ENCODE data around the gene CHRNA4. TPM values are rescaled to one million over a fixed set of nuclear protein-coding genes. Genes with fewer than 3 reads are reported as not detected.

The CHRNA4 gene
- total and polyA plus RNA-seq, 2 of the 13 experiments (the other 11 are each of a cell fraction or from before 2014, with no cell fraction given), result not detected

DNA sequence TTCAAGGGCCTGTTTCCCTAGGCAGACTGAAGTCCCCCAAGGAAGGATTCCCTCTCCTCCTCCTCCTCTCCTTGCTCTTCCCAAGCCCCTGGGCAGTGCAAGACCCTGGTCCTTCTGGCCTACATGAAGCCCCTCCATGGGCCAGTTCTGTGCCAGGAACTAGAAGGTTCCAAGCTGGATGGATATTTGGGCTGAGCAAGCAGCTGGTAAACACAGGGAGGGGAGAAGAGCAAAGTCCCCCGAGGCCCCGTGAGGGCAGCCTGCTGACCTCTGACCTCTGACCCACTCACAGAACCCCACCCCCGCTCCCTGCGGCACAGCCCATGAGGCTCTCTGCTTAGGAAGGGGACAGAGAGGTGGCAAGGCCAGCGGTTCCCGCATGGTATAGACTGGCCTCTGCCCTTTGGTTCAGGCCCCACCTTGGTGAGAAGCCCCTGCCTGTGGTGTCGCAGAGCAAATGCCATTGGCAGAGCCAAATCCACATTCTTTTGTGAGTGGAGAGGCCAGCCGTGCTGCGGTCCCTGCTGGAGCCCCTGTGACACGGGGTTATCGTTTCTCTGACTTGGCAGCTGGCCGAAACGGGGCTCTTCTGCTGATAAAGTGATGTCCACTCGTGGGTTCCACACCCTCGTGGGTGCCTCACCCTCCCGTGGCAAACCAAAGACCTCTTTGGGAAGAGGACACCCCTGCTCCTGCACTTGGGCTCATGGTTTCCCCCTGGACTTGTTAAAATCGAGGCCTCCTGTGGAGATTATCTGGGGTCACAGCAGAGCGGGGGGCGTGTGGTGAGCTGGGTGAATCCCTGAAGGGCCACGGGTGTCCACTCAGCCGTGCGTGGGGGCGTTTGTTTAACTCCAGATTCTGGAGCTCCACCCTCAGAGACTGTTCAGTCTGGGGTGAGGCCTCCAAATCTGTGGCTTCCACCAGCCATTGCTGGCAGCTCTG is 2.1 kb upstream of the CHRNA4 start (continued):
- TF ChIP-seq ZNF562 (CRISPR knock-in tag; IDR thresholded peaks at IDR 0.05; ENCODE audit: borderline replicate concordance), result no peak
- TF ChIP-seq KMT2A (CRISPR knock-in tag; IDR thresholded peaks at IDR 0.05), result no peak
- no peak for TF ChIP-seq ZNF143 (CRISPR knock-in tag; IDR thresholded peaks at IDR 0.05)
- TF ChIP-seq ZFX (CRISPR knock-in tag; IDR thresholded peaks at IDR 0.05; ENCODE audit: low read depth), result peak; percentile 29
- TF ChIP-seq, protein P1, sequence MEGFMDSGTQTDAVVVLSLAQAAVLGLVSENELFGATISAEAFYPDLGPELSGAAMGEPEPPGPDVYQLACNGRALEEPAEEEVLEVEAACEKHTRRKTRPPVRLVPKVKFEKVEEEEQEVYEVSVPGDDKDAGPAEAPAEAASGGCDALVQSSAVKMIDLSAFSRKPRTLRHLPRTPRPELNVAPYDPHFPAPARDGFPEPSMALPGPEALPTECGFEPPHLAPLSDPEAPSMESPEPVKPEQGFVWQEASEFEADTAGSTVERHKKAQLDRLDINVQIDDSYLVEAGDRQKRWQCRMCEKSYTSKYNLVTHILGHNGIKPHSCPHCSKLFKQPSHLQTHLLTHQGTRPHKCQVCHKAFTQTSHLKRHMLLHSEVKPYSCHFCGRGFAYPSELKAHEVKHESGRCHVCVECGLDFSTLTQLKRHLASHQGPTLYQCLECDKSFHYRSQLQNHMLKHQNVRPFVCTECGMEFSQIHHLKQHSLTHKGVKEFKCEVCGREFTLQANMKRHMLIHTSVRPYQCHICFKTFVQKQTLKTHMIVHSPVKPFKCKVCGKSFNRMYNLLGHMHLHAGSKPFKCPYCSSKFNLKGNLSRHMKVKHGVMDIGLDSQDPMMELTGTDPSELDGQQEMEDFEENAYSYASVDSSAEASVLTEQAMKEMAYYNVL (CRISPR knock-in tag; IDR thresholded peaks at IDR 0.05; ENCODE audit: borderline replicate concordance), result 0 out of 2 replicates have a peak, but pooled peaks have one; percentile 52
- TF ChIP-seq KAT2B (IDR thresholded peaks at IDR 0.05; ENCODE audit: borderline replicate concordance, low read depth, low read length), result no peak
- TF ChIP-seq, protein P2, sequence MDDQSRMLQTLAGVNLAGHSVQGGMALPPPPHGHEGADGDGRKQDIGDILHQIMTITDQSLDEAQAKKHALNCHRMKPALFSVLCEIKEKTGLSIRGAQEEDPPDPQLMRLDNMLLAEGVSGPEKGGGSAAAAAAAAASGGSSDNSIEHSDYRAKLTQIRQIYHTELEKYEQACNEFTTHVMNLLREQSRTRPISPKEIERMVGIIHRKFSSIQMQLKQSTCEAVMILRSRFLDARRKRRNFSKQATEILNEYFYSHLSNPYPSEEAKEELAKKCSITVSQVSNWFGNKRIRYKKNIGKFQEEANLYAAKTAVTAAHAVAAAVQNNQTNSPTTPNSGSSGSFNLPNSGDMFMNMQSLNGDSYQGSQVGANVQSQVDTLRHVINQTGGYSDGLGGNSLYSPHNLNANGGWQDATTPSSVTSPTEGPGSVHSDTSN (CRISPR knock-in tag; IDR thresholded peaks at IDR 0.05; ENCODE audit: borderline replicate concordance), result no peak
- 0 out of 2 replicates have a peak, but pooled peaks have one; percentile 41 for TF ChIP-seq BRD4 (CRISPR knock-in tag; IDR thresholded peaks at IDR 0.05)
- TF ChIP-seq, protein P3, sequence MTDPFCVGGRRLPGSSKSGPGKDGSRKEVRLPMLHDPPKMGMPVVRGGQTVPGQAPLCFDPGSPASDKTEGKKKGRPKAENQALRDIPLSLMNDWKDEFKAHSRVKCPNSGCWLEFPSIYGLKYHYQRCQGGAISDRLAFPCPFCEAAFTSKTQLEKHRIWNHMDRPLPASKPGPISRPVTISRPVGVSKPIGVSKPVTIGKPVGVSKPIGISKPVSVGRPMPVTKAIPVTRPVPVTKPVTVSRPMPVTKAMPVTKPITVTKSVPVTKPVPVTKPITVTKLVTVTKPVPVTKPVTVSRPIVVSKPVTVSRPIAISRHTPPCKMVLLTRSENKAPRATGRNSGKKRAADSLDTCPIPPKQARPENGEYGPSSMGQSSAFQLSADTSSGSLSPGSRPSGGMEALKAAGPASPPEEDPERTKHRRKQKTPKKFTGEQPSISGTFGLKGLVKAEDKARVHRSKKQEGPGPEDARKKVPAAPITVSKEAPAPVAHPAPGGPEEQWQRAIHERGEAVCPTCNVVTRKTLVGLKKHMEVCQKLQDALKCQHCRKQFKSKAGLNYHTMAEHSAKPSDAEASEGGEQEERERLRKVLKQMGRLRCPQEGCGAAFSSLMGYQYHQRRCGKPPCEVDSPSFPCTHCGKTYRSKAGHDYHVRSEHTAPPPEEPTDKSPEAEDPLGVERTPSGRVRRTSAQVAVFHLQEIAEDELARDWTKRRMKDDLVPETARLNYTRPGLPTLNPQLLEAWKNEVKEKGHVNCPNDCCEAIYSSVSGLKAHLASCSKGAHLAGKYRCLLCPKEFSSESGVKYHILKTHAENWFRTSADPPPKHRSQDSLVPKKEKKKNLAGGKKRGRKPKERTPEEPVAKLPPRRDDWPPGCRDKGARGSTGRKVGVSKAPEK (CRISPR knock-in tag; IDR thresholded peaks at IDR 0.05; ENCODE audit: borderline replicate concordance), result peak; percentile 70; the same call in 1 of the 2 replicates
- peak; percentile 51; the same call in 1 of the 2 replicates for TF ChIP-seq ZNF350 (CRISPR knock-in tag; IDR thresholded peaks at IDR 0.05; ENCODE audit: borderline replicate concordance, low read depth)
- TF ChIP-seq, protein P4, sequence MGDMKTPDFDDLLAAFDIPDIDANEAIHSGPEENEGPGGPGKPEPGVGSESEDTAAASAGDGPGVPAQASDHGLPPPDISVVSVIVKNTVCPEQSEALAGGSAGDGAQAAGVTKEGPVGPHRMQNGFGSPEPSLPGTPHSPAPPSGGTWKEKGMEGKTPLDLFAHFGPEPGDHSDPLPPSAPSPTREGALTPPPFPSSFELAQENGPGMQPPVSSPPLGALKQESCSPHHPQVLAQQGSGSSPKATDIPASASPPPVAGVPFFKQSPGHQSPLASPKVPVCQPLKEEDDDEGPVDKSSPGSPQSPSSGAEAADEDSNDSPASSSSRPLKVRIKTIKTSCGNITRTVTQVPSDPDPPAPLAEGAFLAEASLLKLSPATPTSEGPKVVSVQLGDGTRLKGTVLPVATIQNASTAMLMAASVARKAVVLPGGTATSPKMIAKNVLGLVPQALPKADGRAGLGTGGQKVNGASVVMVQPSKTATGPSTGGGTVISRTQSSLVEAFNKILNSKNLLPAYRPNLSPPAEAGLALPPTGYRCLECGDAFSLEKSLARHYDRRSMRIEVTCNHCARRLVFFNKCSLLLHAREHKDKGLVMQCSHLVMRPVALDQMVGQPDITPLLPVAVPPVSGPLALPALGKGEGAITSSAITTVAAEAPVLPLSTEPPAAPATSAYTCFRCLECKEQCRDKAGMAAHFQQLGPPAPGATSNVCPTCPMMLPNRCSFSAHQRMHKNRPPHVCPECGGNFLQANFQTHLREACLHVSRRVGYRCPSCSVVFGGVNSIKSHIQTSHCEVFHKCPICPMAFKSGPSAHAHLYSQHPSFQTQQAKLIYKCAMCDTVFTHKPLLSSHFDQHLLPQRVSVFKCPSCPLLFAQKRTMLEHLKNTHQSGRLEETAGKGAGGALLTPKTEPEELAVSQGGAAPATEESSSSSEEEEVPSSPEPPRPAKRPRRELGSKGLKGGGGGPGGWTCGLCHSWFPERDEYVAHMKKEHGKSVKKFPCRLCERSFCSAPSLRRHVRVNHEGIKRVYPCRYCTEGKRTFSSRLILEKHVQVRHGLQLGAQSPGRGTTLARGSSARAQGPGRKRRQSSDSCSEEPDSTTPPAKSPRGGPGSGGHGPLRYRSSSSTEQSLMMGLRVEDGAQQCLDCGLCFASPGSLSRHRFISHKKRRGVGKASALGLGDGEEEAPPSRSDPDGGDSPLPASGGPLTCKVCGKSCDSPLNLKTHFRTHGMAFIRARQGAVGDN (CRISPR knock-in tag; IDR thresholded peaks at IDR 0.05), result peak; percentile 77
- TF ChIP-seq, protein P5, sequence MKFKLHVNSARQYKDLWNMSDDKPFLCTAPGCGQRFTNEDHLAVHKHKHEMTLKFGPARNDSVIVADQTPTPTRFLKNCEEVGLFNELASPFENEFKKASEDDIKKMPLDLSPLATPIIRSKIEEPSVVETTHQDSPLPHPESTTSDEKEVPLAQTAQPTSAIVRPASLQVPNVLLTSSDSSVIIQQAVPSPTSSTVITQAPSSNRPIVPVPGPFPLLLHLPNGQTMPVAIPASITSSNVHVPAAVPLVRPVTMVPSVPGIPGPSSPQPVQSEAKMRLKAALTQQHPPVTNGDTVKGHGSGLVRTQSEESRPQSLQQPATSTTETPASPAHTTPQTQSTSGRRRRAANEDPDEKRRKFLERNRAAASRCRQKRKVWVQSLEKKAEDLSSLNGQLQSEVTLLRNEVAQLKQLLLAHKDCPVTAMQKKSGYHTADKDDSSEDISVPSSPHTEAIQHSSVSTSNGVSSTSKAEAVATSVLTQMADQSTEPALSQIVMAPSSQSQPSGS (CRISPR knock-in tag; IDR thresholded peaks at IDR 0.05), result peak; percentile 30; the same call in 1 of the 2 replicates
- TF ChIP-seq, protein P6, sequence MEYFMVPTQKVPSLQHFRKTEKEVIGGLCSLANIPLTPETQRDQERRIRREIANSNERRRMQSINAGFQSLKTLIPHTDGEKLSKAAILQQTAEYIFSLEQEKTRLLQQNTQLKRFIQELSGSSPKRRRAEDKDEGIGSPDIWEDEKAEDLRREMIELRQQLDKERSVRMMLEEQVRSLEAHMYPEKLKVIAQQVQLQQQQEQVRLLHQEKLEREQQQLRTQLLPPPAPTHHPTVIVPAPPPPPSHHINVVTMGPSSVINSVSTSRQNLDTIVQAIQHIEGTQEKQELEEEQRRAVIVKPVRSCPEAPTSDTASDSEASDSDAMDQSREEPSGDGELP (IDR thresholded peaks at IDR 0.05; ENCODE audit: borderline replicate concordance, low read depth), result peak; percentile 82
- no peak for TF ChIP-seq ZNF572 (CRISPR knock-in tag; IDR thresholded peaks at IDR 0.05)
